ENCODE measurements around the gene PDE4B. TPM values are rescaled to one million over a fixed set of nuclear protein-coding genes. Genes with fewer than 3 reads are reported as not detected.

The PDE4B gene
- total and polyA plus RNA-seq, 12 donors, result 2.0 to 63.2 (median 15.3) TPM

DNA sequence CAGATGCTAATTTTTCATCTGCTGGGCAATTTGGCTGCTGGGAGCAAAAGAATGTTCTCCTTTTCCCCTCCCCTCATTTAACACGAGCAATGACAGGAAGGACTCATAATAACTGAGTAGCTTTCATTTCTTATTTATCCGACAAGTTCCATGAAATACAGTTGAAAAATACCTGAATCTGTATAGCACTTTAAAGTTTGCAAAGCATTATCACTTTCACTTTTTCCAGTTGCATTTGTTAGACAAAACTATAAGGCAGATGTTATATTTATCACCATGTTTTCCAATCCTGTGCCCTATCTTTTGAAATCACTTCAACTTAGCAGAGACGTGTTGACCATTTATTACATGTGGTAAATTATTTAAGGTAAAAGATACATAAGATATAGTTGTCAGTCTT is 390.7 kb downstream of the PDE4B start:
- DNase-seq (no peak), ATAC-seq (no peak)
- Histone ChIP-seq H3K36me3 (no peaks in the 10 kb centered on the region), H3K4me3 (no peak overlapping the region), H3K4me1 (peaks cover 0 to 9% (median 0%) of the 10 kb centered on the region in 9 donors), H3K9me3 (no peaks in the 10 kb centered on the region), H3K27ac (peak overlapping the region in 1 of 10 donors; percentile 31), H3K27me3 (no peaks in the 10 kb centered on the region)
- TF ChIP-seq, protein P1, sequence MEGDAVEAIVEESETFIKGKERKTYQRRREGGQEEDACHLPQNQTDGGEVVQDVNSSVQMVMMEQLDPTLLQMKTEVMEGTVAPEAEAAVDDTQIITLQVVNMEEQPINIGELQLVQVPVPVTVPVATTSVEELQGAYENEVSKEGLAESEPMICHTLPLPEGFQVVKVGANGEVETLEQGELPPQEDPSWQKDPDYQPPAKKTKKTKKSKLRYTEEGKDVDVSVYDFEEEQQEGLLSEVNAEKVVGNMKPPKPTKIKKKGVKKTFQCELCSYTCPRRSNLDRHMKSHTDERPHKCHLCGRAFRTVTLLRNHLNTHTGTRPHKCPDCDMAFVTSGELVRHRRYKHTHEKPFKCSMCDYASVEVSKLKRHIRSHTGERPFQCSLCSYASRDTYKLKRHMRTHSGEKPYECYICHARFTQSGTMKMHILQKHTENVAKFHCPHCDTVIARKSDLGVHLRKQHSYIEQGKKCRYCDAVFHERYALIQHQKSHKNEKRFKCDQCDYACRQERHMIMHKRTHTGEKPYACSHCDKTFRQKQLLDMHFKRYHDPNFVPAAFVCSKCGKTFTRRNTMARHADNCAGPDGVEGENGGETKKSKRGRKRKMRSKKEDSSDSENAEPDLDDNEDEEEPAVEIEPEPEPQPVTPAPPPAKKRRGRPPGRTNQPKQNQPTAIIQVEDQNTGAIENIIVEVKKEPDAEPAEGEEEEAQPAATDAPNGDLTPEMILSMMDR (IDR thresholded peaks at IDR 0.05), result no peak
- intact Hi-C loops (cut with DNase I), result no loop called here
- 38 to 51% methylated on average over 3 of the region's 3 CpGs for WGBS, 2 donors

DNA sequence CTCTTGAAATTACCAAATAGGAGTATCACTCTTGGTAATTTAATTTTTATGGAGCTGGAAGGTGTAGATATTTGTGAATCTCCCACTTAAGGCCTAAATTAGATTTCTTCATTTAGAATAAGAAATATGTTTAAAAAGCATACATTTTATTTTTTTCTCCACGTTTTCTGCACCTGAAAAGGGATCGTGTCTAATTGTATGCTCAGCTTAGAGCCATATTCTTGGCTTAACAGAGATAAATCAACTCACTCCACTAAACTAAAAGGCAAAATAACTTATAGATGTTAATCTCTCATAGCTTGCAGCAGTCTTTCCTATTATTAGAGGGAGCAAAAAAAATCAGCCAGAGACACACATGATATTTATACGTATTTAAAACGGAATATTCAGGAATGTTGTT is 404.4 kb downstream of the PDE4B start:
- Histone ChIP-seq H3K4me3 (no peak overlapping the region), H3K9me3 (peaks cover 0 to 3% (median 0%) of the 10 kb centered on the region in 11 donors), H3K4me1 (no peaks in the 10 kb centered on the region), H3K27ac (no peak overlapping the region), H3K36me3 (no peaks in the 10 kb centered on the region), H3K27me3 (peaks cover 0 to 3% (median 0%) of the 10 kb centered on the region in 7 donors)
- intact Hi-C loops (cut with DNase I), result no loop called here
- DNase-seq, result no peak
- 83 to 85% methylated on average over 4 of the region's 4 CpGs for WGBS, 2 donors
- TF ChIP-seq, protein P1 (IDR thresholded peaks at IDR 0.05), result no peak
- no peak for ATAC-seq

DNA sequence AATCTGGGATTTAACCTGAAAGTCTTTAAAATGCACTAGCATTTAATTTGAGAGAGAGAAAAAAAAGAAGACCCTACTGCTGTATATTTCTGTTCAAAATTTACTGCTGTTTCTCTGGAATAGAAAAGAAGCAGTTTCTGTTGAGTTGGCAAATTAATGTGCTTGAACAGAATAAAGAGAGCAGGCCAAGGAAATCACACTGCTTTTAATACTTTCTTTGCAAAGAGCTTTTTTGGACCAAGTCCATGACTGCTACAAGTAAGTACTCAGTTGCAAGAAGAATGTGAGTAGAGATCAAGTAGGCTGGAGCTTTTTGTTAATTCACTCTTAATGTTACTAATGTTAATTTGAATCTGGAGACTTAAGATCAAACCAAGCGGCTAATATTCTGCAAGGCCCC is 405.1 kb downstream of the PDE4B start:
- H3K36me3 ChIP-seq, result no peaks in the 10 kb centered on the region
- ATAC-seq, result no peak
- WGBS, 2 donors, result 87 to 95% methylated on average over 1 of the region's 1 CpG

DNA sequence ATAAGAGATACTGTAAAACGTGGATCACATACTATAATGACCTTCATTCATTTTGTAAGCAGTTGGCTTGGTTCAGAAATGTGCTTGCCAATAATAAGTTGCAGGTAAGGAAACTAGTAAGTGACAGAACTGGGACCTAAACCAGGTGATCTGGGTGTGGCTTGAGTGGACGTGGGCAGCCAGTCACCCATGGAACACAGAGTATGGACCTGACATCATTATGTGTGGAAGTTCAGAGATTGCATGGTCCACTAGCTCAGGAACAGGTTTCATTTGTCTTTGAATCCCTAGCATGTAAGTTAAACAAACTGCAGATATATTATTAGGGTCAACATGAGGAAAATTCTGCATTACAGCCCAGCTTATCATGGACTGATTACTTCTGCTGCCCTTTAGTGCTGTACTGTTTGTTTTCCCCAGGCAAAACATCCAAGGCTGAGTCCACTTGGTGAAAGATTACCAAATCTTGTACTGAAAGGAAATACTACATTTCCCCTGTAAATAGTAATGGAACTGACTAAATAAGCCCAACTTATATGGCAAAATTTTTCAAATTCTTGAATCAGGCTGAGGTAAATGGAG is 414.0 kb downstream of the PDE4B start:
- peaks cover 0 to 17% (median 3%) of the 10 kb centered on the region in 9 donors for H3K4me1 ChIP-seq
- no peak overlapping the region for H3K4me3 ChIP-seq
- no peaks in the 10 kb centered on the region for H3K36me3 ChIP-seq
- DNase-seq (no peak), ATAC-seq (peak in 4 of 8 donors; percentile 25 to 72 (median 52))
- peaks cover 0 to 3% (median 0%) of the 10 kb centered on the region in 11 donors for H3K9me3 ChIP-seq
- TF ChIP-seq, protein P1 (IDR thresholded peaks at IDR 0.05), result no peak
- no peaks in the 10 kb centered on the region for H3K27me3 ChIP-seq
- intact Hi-C loops (cut with DNase I), result no loop called here
- whole genome bisulfite sequencing, 2 donors, result 54 to 55% methylated on average over 2 of the region's 2 CpGs
- H3K27ac ChIP-seq, result peak overlapping the region in 4 of 10 donors; percentile 70 to 84 (median 76)

More for the DNA sequence above, 405.1 kb downstream of the PDE4B start:
- no peak for DNase-seq
- Histone ChIP-seq H3K4me1 (no peaks in the 10 kb centered on the region), H3K9me3 (no peaks in the 10 kb centered on the region), H3K4me3 (no peak overlapping the region), H3K27me3 (no peaks in the 10 kb centered on the region), H3K27ac (no peak overlapping the region)
- TF ChIP-seq, protein P1 (IDR thresholded peaks at IDR 0.05), result no peak
- intact Hi-C loops (cut with DNase I), result no loop called here
